ENCODE results near the gene NFXL1. TPM values are rescaled to one million over a fixed set of nuclear protein-coding genes. Genes with fewer than 3 reads are reported as not detected.

The NFXL1 gene
- total and polyA plus RNA-seq, 10 of the 15 experiments (the other 5 are each of a cell fraction or from before 2014, with no cell fraction given): 8.1 to 16.5 (median 13.1) TPM

DNA sequence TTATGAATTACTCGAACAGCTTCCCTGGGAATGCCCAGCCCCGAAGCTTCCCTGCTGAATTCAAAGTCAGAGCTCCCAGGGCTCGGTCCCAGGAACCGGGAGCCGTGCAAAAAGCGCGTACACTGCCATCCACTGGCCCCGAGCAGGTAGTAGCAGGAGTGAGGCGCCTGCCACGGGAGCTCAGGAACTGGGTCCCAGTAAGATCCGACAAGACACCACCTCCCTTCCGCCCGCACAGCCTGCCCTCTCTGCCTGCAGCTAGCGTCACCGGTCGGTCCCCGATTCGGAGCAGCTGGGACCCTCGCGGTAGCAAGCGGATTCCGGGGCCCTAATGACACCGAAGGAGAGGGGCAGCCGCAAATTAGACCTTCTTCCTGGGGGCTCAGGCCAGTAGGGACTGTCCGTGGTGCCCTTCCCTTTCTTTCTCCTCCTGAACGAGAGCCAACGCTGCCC, 77.7 kb downstream of the NFXL1 start (continued):
- no peak for TF ChIP-seq ZNF207 (IDR thresholded peaks at IDR 0.05; ENCODE audit: borderline replicate concordance)
- peak; percentile 43 to 51; a peak in 1 of 4 replicates for TF ChIP-seq IKZF2 (IDR thresholded peaks at IDR 0.05)
- TF ChIP-seq SPI1 (IDR thresholded peaks at IDR 0.05; ENCODE audit: borderline replicate concordance, insufficient read depth, low read depth, low read length): no peak
- TF ChIP-seq IRF4 (IDR thresholded peaks at IDR 0.05; ENCODE audit: low read depth, low read length): 0 out of 2 replicates have a peak, but pooled peaks have one; percentile 32
- no peak for TF ChIP-seq CHD2 (IDR thresholded peaks at IDR 0.05; ENCODE audit: borderline replicate concordance, low read depth, low read length)
- TF ChIP-seq KLF5 (IDR thresholded peaks at IDR 0.05; ENCODE audit: partially characterized antibody): no peak
- no peak for TF ChIP-seq FOXK2 (IDR thresholded peaks at IDR 0.05)
- no peak for TF ChIP-seq MYB (IDR thresholded peaks at IDR 0.05; ENCODE audit: borderline replicate concordance, low read depth, low read length)
- TF ChIP-seq SMC3 (IDR thresholded peaks at IDR 0.05; ENCODE audit: borderline replicate concordance, low read length): peak; percentile 56; the same call in 1 of the 2 replicates
- TF ChIP-seq IRF5 (IDR thresholded peaks at IDR 0.05; ENCODE audit: borderline replicate concordance): no peak
- TF ChIP-seq ZNF384 (IDR thresholded peaks at IDR 0.05; ENCODE audit: borderline replicate concordance, low read depth, low read length): no peak
- no peak for TF ChIP-seq HCFC1 (IDR thresholded peaks at IDR 0.05; ENCODE audit: low read length)
- no peak for TF ChIP-seq YBX1 (IDR thresholded peaks at IDR 0.05)
- TF ChIP-seq, protein P1, sequence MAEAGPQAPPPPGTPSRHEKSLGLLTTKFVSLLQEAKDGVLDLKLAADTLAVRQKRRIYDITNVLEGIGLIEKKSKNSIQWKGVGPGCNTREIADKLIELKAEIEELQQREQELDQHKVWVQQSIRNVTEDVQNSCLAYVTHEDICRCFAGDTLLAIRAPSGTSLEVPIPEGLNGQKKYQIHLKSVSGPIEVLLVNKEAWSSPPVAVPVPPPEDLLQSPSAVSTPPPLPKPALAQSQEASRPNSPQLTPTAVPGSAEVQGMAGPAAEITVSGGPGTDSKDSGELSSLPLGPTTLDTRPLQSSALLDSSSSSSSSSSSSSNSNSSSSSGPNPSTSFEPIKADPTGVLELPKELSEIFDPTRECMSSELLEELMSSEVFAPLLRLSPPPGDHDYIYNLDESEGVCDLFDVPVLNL (IDR thresholded peaks at IDR 0.05; ENCODE audit: low read depth, low read length): no peak
- no peak for TF ChIP-seq BMI1 (IDR thresholded peaks at IDR 0.05; ENCODE audit: borderline replicate concordance)
- TF ChIP-seq CREB1 (IDR thresholded peaks at IDR 0.05; ENCODE audit: low read depth): 0 out of 2 replicates have a peak, but pooled peaks have one; percentile 34
- no peak for TF ChIP-seq CEBPB (IDR thresholded peaks at IDR 0.05; ENCODE audit: borderline replicate concordance in 1 of 2, low read depth in 2 of 2, low read length in 2 of 2)
- TF ChIP-seq SIN3A (IDR thresholded peaks at IDR 0.05; ENCODE audit: low read depth, low read length): no peak
- peak; percentile 70 for TF ChIP-seq RAD21 (IDR thresholded peaks at IDR 0.05; ENCODE audit: insufficient read depth, low read depth, low read length)
